ENCODE data around the gene ZDHHC14. TPM values are rescaled to one million over a fixed set of nuclear protein-coding genes. Genes with fewer than 3 reads are reported as not detected.
A peak's percentile ranks its signal among the peaks of the same experiment; 100 is the strongest.

The ZDHHC14 gene
- total and polyA plus RNA-seq, 2 of the 8 experiments (the other 6 are each of a cell fraction or from before 2014, with no cell fraction given): 2.9 to 5.3 TPM

GRCh38 chr6:157668713-157669112 is 287.7 kb downstream of the ZDHHC14 start:
- no peaks in the 10 kb centered on the region for H4K20me1 ChIP-seq (replicated peaks in 1 of 2; ENCODE audit: control insufficient read depth in 1 of 2, insufficient read depth in 2 of 2, low read length in 2 of 2)
- H3K79me1 ChIP-seq (ENCODE audit: low read depth, low read length): no peaks in the 10 kb centered on the region
- H4K91ac ChIP-seq (replicated peaks; ENCODE audit: insufficient read length, low read length): peak overlapping the region; percentile 44
- CTCF ChIA-PET (ENCODE audit: partially characterized antibody): interaction anchor here (0.9 to 4.2 kb wide), 26 partner anchors 9 to 374 kb away, joined by 3 to 32 read pairs (median 4); partner anchors contain the start of gene TMEM242
- H3K79me2 ChIP-seq (ENCODE audit: control insufficient read depth in 1 of 2, insufficient read depth in 2 of 2, low read length in 2 of 2): no peaks in the 10 kb centered on the region
- peaks cover 3 to 14% (median 6%) of the 10 kb centered on the region in 4 experiments; a peak in 6 of 7 replicates for H3K4me1 ChIP-seq (replicated peaks in 1 of 4; ENCODE audit: control insufficient read depth in 3 of 4, insufficient read depth in 4 of 4, low read length in 3 of 4)
- H3K27me3 ChIP-seq (replicated peaks in 1 of 4; ENCODE audit: control insufficient read depth in 3 of 4, extremely low read depth in 1 of 4, insufficient read depth in 3 of 4, low read length in 3 of 4): no peaks in the 10 kb centered on the region; a peak in 1 of 7 replicates
- no peak overlapping the region for H3K56ac ChIP-seq (replicated peaks; ENCODE audit: insufficient read length, low read depth, low read length)
- H3K4ac ChIP-seq (replicated peaks; ENCODE audit: insufficient read length, low read depth, low read length): no peak overlapping the region
- H3K36me3 ChIP-seq (ENCODE audit: control insufficient read depth in 2 of 4, insufficient read depth in 4 of 4, low read length in 3 of 4): no peaks in the 10 kb centered on the region
- no peak overlapping the region for H2BK5ac ChIP-seq (ENCODE audit: low read depth, low read length)
- H4K8ac ChIP-seq (ENCODE audit: extremely low read depth, insufficient read depth, low read length): no peak overlapping the region
- no peak overlapping the region for H2AK5ac ChIP-seq (ENCODE audit: low read depth, low read length)
- peak overlapping the region; percentile 87; the same call in 1 of the 2 replicates for H2BK20ac ChIP-seq (ENCODE audit: low read length)
- H2AFZ ChIP-seq (ENCODE audit: low read length): no peak overlapping the region
- no peak overlapping the region for H3K14ac ChIP-seq (ENCODE audit: insufficient read length)
- 83% methylated on average over 2 of the region's 2 CpGs; no CpG with 5 or more reads in 1 of the 2 experiments for WGBS, 2 experiments (ENCODE audit: extremely low coverage in 1 of 2, insufficient coverage in 1 of 2, insufficient read length in 1 of 2, insufficient replicate concordance in 2 of 2, low coverage in 1 of 2, low lambda C conversion rate in 2 of 2, missing lambda C conversion rate in 1 of 2)
- H3K23me2 ChIP-seq (ENCODE audit: low read depth, low read length): no peaks in the 10 kb centered on the region
- H2BK12ac ChIP-seq (ENCODE audit: low read depth, low read length): peak overlapping the region; percentile 86; the same call in 1 of the 2 replicates
- DNase-seq (ENCODE audit: low read depth in 1 of 2, low spot score in 2 of 2) (no peak), FAIRE-seq (no peak)
- H3K9ac ChIP-seq (replicated peaks in 1 of 4; ENCODE audit: extremely low read depth in 1 of 4, low read depth in 3 of 4, low read length in 3 of 4): no peak overlapping the region
- H3K18ac ChIP-seq (ENCODE audit: extremely low read depth, low read length): no peak overlapping the region
- POLR2A ChIA-PET (ENCODE audit: partially characterized antibody): interaction anchor here (3.4 kb wide), 1 partner anchor 345 kb away, joined by 10 read pairs; the partner anchor contains the start of gene TMEM242
- no peak overlapping the region for H3K23ac ChIP-seq (ENCODE audit: insufficient read length)
- H2BK15ac ChIP-seq (ENCODE audit: low read length): no peak overlapping the region
- H2BK120ac ChIP-seq (replicated peaks; ENCODE audit: low read depth, low read length): no peak overlapping the region
- no peak overlapping the region for H3K4me3 ChIP-seq (ENCODE audit: extremely low read depth in 1 of 4, insufficient read depth in 2 of 4, low read depth in 3 of 4, low read length in 4 of 4)
- no peak overlapping the region for H3K27ac ChIP-seq (ENCODE audit: low read depth, low read length)
- no peaks in the 10 kb centered on the region for H3K9me3 ChIP-seq (ENCODE audit: insufficient read depth in 2 of 2, low read depth in 1 of 2, low read length in 1 of 2)
- no peak overlapping the region for H4K5ac ChIP-seq (ENCODE audit: insufficient read length, low read depth, low read length)
- no peak overlapping the region for H3K4me2 ChIP-seq (ENCODE audit: insufficient read depth in 1 of 2, low read depth in 2 of 2, low read length in 2 of 2)
- no peak for TF ChIP-seq EGR1 (IDR thresholded peaks at IDR 0.05; ENCODE audit: borderline replicate concordance, low read depth, low read length)
- TF ChIP-seq MAX (IDR thresholded peaks at IDR 0.05): no peak
- TF ChIP-seq BCL11A (IDR thresholded peaks at IDR 0.05; ENCODE audit: low read depth in 2 of 2, low read length in 2 of 2): no peak
- TF ChIP-seq ATF2 (IDR thresholded peaks at IDR 0.05; ENCODE audit: low read length): no peak
- TF ChIP-seq TCF12 (IDR thresholded peaks at IDR 0.05; ENCODE audit: low read depth, low read length): no peak
- no peak for TF ChIP-seq CHD2 (IDR thresholded peaks at IDR 0.05; ENCODE audit: low read length)
- no peak for TF ChIP-seq GABPA (IDR thresholded peaks at IDR 0.05; ENCODE audit: borderline replicate concordance, insufficient read depth, low read length)
- TF ChIP-seq BRCA1 (IDR thresholded peaks at IDR 0.05; ENCODE audit: low read depth, low read length): no peak
- TF ChIP-seq CEBPB (IDR thresholded peaks at IDR 0.05; ENCODE audit: low read depth, low read length): no peak
- no peak for TF ChIP-seq YY1 (IDR thresholded peaks at IDR 0.05; ENCODE audit: low read depth, low read length)
- TF ChIP-seq POLR2A (IDR thresholded peaks at IDR 0.05; ENCODE audit: control extremely low read depth in 1 of 2, low read depth in 2 of 2, low read length in 2 of 2): no peak
- no peak for TF ChIP-seq SIRT6 (IDR thresholded peaks at IDR 0.05; ENCODE audit: low read length)
- TF ChIP-seq SP1 (IDR thresholded peaks at IDR 0.05; ENCODE audit: low read depth, low read length): no peak
- no peak for TF ChIP-seq NANOG (IDR thresholded peaks at IDR 0.05; ENCODE audit: insufficient read depth, low read depth, low read length, poor library complexity, severe bottlenecking)
